NB4 (cell line): ENCODE results near the gene CFAP58.

Experiments
- MYC ChIP-seq: IDR thresholded peaks from 2 replicates; pipeline ENCODE4 v1.6.1; 2011; ENCODE audit warnings: low read depth, low read length
- POLR2A ChIP-seq: IDR thresholded peaks from 2 replicates; pipeline ENCODE4 v1.6.1; 2011; ENCODE audit warnings: mild to moderate bottlenecking; ENCODE audit not compliant: insufficient read length; ENCODE audit errors: extremely low read depth
- TF ChIP-seq, protein P1 (sequence below): IDR thresholded peaks from one replicate; pipeline ENCODE4 v1.5.1; 2012; ENCODE audit warnings: low read depth, low read length
- TF ChIP-seq, protein P2 (sequence below): IDR thresholded peaks from 2 replicates; pipeline ENCODE4 v1.6.1; 2011; ENCODE audit warnings: low read depth, low read length

DNA sequence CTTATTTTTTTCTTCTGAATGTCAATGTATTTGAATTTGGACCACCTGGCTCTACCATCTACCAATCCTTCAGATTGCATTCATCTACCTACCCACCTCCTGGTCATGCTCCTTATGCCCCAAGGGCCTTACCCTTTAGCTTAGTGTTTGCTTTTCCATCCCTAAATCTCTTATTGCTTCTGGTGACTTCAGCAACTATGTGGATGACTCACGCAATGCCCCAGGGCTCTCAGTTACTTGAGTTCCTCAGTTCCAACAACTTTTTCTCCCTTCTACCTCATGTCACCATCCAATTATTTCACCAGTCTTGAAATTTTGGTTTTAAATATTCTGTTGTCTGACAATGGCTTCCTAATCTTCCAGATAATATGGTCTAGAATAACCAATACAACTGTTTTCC is 118.9 kb downstream of the CFAP58 start:
- TF ChIP-seq POLR2A (no peak), MYC (no peak)
- TF ChIP-seq, protein P1, sequence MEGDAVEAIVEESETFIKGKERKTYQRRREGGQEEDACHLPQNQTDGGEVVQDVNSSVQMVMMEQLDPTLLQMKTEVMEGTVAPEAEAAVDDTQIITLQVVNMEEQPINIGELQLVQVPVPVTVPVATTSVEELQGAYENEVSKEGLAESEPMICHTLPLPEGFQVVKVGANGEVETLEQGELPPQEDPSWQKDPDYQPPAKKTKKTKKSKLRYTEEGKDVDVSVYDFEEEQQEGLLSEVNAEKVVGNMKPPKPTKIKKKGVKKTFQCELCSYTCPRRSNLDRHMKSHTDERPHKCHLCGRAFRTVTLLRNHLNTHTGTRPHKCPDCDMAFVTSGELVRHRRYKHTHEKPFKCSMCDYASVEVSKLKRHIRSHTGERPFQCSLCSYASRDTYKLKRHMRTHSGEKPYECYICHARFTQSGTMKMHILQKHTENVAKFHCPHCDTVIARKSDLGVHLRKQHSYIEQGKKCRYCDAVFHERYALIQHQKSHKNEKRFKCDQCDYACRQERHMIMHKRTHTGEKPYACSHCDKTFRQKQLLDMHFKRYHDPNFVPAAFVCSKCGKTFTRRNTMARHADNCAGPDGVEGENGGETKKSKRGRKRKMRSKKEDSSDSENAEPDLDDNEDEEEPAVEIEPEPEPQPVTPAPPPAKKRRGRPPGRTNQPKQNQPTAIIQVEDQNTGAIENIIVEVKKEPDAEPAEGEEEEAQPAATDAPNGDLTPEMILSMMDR, result no peak
- TF ChIP-seq, protein P2, sequence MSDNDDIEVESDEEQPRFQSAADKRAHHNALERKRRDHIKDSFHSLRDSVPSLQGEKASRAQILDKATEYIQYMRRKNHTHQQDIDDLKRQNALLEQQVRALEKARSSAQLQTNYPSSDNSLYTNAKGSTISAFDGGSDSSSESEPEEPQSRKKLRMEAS, result no peak
